ENCODE measurements around the gene SLC9A4.

The SLC9A4 gene

GRCh38 chr2:102473020-102473419 is at the start of gene SLC9A4:
TSS of gene SLC9A4 (plus strand) at chr2:102473226. CDS start at chr2:102473760, 534 bp downstream.
- no peak within 1 kb of the TSS for H3K4me3 ChIP-seq
- no peak within 1 kb of the TSS for H3K27ac ChIP-seq

GRCh38 chr2:102423368-102423767 is 49.7 kb upstream of the SLC9A4 start:
- no peak overlapping the region for H3K4me3 ChIP-seq
- H3K27ac ChIP-seq: peak overlapping the region in 3 of 21 experiments; percentile 19 to 42 (median 37)

GRCh38 chr2:102424754-102425153 is 48.3 kb upstream of the SLC9A4 start:
- H3K27ac ChIP-seq: peak overlapping the region in 2 of 21 experiments; percentile 17 to 59
- no peak overlapping the region for H3K4me3 ChIP-seq

GRCh38 chr2:102425441-102426132 is 47.4 kb upstream of the SLC9A4 start:
- no peak overlapping the region for H3K4me3 ChIP-seq
- peak overlapping the region in 2 of 21 experiments; percentile 5 to 59 for H3K27ac ChIP-seq

- Histone ChIP-seq H3K4me3 (no peak overlapping the region), H3K27ac (no peak overlapping the region)
Measured at GRCh38 chr2:102427249-102427648, 45.8 kb upstream of the SLC9A4 start.

- Histone ChIP-seq H3K27ac (no peak overlapping the region), H3K4me3 (no peak overlapping the region)
Measured at GRCh38 chr2:102428573-102428972, 44.5 kb upstream of the SLC9A4 start.

- no peak overlapping the region for H3K27ac ChIP-seq
Measured at GRCh38 chr2:102432386-102432785, 40.6 kb upstream of the SLC9A4 start.

GRCh38 chr2:102433973-102434654 is 38.9 kb upstream of the SLC9A4 start:
- Histone ChIP-seq H3K4me3 (no peak overlapping the region), H3K27ac (no peak overlapping the region)

More at GRCh38 chr2:102432386-102432785, 40.6 kb upstream of the SLC9A4 start:
- H3K4me3 ChIP-seq: no peak overlapping the region

- Histone ChIP-seq H3K4me3 (no peak overlapping the region), H3K27ac (peak overlapping the region in 1 of 21 experiments; percentile 70)
Measured at GRCh38 chr2:102434655-102435381, 38.2 kb upstream of the SLC9A4 start.

GRCh38 chr2:102435741-102436140 is 37.3 kb upstream of the SLC9A4 start:
- no peak overlapping the region for H3K4me3 ChIP-seq
- peak overlapping the region in 2 of 21 experiments; percentile 25 to 70 for H3K27ac ChIP-seq

GRCh38 chr2:102436323-102436722 is 36.7 kb upstream of the SLC9A4 start:
- Histone ChIP-seq H3K4me3 (no peak overlapping the region), H3K27ac (peak overlapping the region in 2 of 21 experiments; percentile 25 to 70)

- no peak overlapping the region for H3K4me3 ChIP-seq
- no peak overlapping the region for H3K27ac ChIP-seq
Measured at GRCh38 chr2:102437122-102437521, 35.9 kb upstream of the SLC9A4 start.

- H3K4me3 ChIP-seq: no peak overlapping the region
Measured at GRCh38 chr2:102438111-102438510, 34.9 kb upstream of the SLC9A4 start.

GRCh38 chr2:102438578-102438977 is 34.4 kb upstream of the SLC9A4 start:
- Histone ChIP-seq H3K4me3 (no peak overlapping the region), H3K27ac (no peak overlapping the region)

More at GRCh38 chr2:102438111-102438510, 34.9 kb upstream of the SLC9A4 start:
- H3K27ac ChIP-seq: no peak overlapping the region

GRCh38 chr2:102439065-102439695 is 33.8 kb upstream of the SLC9A4 start:
- Histone ChIP-seq H3K4me3 (no peak overlapping the region), H3K27ac (no peak overlapping the region)

GRCh38 chr2:102442967-102443828 is 29.8 kb upstream of the SLC9A4 start:
- H3K27ac ChIP-seq: no peak overlapping the region
- H3K4me3 ChIP-seq: no peak overlapping the region

- no peak overlapping the region for H3K27ac ChIP-seq
- H3K4me3 ChIP-seq: no peak overlapping the region
Measured at GRCh38 chr2:102444233-102444632, 28.8 kb upstream of the SLC9A4 start.

- H3K27ac ChIP-seq: no peak overlapping the region
Measured at GRCh38 chr2:102446936-102447335, 26.1 kb upstream of the SLC9A4 start.

GRCh38 chr2:102449370-102449974 is 23.6 kb upstream of the SLC9A4 start:
- no peak overlapping the region for H3K4me3 ChIP-seq
- H3K27ac ChIP-seq: no peak overlapping the region

More at GRCh38 chr2:102446936-102447335, 26.1 kb upstream of the SLC9A4 start:
- H3K4me3 ChIP-seq: no peak overlapping the region
